GDM1 (cell line): ENCODE results near the gene TRIM71.

ENCODE experiments used
- DNase-seq: peaks from one replicate; lab custom pipeline; 2025; lab: John Stamatoyannopoulos, UW

The TRIM71 gene

DNA sequence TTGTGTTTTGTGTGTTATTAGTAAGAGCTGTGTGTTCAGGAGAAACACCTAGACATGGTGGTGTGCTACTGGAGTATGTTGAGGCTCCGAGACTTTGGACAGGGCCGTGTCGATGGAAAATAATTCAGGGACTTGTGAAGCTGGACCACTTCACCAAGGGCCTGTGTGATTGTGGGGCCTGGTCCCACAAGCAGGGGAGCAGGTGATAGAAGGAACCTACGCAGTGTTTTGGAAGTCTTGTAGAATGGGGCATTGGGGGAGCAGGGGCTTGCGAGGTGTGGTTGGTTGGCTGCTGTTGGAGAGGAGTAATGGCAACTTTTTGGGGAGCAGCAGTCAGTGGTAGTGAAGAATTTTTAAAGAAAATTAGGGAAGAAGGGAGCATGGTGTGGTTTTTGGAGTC, 48.7 kb downstream of the TRIM71 start:
- DNase-seq, result no peak

DNA sequence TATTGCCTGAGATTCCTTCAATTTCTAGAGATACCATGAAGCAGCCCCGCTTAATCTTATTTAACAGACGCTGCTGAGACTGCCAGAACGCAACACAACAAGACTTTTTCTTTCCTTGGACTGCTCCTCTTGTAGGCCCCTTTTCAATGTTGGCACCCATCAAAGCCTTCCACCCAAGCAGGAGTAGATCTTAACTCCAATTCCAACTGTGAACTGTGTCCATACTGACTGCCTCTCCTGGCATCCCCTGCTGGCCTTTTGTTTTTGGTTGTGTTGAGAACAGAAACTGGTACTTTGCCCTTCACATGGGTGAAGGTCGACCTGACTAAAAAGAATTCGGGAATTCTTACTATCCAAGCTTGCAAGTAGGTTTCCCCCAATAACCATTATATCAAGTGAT, 50.2 kb downstream of the TRIM71 start:
- DNase-seq, result no peak

DNA sequence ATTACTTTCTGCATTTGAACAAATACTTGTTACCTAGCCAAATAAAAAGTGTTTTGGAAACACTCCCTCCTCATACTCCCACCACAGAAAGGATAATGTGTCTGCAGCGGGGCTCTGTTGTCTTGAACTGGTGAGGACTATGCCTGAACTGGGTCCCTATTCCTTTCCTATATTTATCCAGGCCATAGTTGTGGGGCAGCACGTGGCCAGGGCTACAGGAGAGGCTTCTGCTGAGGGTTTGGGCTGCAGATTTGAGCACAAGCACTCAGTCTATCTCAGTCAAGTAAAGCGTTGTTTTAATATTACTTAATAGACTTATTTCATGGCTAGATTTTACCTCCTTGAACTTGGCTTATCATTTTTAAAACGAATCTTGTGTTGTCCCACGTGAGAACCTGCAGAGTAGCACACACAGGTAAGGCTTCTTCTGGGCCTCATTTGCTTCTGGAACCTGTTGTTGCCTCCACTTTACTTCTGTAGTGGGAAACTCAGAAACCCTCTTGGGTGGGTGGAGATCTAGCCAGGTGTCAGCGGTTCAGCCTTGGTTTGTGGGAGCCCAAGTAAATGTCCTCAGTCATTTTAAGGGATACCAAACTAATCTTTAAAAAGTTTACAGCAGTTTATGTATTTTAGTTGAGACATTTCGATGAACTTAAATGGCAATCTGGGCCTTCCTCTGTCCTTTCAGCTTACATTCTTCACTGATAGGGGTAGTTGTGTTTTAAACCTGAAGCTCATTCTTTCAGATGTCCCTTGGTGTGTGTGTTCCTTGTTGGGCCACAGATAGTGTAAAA, 51.1 kb downstream of the TRIM71 start:
- DNase-seq, result no peak

DNA sequence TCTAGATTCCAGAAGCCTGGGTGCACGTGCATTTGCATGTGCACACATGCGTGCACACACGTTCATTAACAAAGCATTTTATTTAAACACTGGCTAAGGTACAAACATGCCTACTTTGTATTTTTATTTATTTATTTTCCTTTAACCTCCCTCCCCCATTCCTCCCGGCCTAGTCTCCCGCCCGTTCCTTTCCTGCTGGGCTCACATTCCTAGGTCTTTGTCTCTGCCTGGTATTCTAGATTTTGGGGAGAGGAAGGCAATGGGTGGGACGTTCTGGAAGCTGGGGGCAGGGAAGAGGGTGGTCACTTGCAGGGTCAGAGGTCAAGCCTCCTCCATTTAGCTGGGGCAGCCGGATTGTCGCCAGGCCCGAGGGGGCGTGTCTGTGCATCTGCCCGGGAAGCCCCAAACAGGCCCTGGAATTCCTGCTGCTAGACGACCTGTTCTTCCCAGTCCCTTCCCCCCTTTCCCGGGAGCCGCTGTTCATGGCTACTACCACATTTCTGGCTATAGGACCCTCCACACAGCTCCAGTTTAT, 51.8 kb downstream of the TRIM71 start:
- no peak for DNase-seq

DNA sequence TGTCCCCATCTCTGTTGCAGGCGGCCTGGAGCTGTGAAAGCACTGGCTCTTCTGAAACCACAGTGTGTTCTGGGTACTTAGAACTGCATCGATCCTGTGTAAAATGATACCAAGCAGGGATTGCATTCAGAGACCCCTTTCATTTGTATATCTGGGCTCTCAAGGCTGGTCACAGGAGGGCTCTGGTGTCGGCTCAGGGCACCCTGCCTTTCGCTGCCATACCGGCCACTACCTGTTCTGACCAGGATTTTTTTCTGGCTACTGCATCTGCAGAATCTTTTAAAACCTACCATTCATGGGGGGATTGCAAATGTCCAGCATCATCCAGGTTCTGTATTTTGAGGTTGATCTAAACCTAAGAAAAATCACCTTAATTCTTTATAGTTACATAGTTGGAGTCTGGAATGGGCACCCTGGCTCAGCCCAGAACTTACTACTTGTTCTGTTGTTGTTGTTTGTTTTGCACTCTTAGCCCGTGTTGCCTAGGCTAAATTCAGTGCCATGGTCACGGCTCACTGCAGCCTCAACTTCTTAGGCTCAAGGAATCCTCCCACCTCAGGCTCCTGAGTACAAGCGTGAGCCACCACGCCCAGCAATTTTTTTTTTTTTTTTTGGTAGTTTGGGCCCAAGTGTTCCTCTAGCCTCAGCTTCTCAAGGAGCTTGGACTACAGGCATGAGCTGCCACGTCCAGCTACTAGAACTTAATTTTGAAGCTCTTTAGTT, 52.7 kb downstream of the TRIM71 start:
- DNase-seq, result no peak

DNA sequence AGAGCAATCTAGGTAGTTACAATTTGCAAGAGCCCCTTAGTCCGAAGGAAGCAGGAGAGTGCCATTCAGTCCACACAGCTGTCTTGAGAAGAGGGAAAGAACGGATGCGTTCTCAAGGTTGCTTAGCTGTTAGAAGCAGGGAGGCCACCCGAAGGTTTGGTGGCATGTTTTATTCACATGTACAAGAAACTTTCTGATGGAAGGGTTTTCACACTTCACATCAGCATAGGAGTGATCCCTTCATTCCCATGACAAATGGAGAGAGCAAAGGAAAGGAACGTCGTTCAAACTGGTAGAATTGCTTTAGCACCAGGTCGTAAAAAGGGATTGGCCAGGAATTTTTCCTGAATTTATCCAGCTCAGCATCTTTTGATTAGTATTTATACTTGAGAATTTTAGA, 53.5 kb downstream of the TRIM71 start:
- DNase-seq, result no peak

DNA sequence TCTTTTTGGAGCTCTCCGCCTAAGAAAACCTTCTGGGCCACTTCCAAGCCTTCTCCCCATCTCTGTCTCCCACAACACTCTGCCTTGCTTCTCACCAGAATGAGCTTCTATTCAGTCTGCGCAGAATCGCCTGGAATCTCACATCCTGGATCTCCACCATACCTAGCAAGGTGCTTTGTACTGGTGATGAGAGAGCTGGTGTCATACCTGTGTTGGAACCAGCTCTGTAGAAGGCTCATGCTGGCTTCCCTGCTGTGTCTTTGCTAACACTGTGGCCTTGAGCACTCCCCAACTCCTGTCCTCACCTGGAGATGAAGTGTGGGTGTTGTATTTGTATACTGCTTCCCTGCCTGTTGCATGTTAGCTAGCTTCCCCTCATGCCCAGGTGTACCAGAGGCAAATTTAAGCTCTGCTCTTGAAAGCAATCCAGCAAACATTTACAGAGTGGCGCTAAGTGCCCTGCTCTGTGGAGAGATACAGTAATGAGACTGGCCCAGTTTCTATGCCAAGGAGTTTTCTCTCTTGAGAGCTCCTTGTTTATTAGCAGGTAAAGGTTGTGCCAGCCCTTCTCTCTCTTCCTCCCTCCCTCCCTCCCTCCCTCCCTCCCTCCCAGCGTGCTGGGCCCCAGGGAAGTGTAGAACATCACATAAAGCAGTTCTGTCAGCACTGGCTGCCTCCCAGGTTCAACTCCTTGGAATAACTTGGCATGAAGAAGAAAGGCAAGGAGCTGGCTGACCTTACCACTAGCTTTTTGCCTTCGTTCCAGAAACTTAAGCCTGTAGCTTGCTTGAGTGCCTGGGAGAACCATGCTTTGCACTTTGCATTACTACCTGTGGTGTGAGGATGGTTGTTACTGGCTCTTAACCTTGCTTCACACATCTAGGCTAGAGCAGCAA, 54.9 kb downstream of the TRIM71 start:
- no peak for DNase-seq

DNA sequence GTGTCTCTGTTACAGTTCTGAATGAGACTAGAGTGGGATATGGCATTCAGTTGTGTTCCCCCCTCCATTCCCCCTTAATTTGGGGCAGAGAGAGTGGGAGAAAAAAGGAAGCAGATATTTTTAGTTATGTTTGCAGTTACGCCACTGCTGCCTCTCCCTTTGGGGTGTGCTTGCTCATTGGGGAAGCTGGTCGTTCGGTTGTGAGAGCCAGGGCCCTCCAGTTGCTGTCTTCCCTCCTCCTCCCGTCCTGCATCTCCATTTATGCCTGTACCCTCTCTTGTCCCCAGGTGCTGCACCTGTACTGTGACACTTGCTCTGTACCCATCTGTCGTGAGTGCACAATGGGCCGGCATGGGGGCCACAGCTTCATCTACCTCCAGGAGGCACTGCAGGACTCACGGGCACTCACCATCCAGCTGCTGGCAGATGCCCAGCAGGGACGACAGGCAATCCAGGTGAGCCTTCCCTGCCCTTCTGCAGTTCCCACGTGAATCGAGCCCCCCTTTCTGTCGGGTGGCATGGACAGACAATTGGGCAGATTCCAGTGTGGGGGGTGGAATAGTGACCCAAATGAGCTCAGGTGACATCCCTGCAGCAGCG, 55.8 kb downstream of the TRIM71 start:
- no peak for DNase-seq

DNA sequence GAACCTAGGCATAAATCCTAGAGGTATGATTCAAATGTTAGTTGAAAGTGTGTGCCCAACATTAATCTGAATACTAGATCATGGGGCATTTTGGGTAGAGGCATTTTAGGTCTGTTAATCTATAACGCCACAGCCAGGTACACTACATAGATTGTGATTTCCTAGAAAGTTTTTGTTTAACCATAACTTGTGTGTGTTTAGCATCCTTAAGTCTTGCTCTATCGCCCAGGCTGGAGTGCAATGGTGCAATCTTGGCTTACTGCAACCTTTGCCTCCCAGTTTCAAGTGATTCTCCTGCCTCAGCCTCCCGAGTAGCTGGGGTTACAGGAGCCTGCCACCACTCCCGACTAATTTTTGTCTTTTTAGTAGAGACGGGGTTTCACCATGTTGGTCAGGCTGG, 59.1 kb downstream of the TRIM71 start:
- no peak for DNase-seq

DNA sequence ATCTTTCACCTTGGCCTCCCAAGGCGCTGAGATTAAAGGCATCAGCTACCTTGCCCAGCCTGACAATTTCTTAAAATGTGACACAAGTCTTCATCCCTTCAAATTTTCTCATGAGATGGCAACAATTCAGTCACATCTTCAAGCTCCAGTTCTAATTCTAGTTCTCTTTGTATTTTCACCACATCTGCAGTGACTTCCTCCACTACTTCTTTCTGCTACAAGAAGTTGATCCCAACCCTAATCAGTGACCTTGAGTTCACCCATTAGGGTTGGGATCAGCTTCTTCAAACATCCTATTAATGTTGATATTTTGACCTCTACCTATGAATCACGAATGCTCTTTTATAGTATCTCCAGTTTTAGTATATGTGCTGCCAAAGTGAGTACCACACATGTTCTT, 59.8 kb downstream of the TRIM71 start:
- no peak for DNase-seq

DNA sequence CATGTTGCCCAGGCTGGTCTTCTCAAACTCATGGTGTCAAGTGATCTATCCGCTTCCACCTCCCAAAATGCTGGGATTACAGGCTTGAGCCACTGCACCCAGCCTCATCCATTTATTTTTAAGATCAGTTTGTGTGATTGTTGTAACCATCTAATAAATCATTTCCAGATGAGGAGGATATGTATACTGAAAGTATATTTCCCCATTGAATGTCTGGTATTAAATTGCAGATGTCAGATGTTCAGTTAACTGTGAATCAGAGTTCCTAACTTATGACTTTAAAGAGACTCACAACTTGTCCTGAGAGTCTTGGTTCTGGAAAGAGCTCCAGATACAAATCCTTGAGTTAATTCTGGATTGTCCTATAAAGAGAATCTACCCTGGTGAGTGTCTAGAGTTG, 62.4 kb downstream of the TRIM71 start:
- no peak for DNase-seq

DNA sequence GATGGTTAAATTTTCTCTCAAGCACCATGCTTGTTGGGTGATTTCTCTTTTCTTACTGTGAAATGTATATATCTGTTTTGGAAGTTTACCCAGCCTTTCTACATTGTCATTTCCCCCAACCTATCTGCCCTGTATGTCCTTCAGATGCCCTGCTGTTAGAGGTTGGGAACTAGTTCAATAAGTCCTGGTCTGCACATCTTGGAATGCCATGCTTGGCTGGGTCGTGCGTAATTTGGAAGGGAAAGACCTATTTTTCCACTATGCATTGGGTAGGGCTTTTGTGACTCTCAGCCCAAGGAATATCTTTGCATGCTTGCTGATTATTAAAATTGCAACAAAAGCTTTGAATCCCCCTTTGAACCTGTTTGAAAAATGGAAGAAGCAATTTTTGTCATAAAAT, 63.8 kb downstream of the TRIM71 start:
- no peak for DNase-seq

DNA sequence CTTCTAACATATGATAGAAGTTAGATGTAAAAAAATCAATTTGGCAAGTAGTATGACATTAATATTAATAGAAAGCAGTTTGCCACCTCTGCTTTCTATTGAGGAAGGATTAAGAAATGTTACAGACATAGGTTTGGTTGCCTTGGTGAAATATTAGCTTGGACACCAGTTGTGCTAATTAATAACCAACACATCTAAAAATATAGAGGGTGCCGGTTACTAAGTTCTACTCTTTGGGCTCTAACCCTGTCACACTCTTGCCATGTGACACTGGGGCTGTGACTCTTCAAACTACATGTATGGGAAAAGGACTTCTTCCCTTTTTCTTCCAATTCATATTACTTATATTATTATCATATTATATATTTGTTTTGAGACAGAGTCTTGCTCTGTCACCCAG, 64.4 kb downstream of the TRIM71 start:
- no peak for DNase-seq

DNA sequence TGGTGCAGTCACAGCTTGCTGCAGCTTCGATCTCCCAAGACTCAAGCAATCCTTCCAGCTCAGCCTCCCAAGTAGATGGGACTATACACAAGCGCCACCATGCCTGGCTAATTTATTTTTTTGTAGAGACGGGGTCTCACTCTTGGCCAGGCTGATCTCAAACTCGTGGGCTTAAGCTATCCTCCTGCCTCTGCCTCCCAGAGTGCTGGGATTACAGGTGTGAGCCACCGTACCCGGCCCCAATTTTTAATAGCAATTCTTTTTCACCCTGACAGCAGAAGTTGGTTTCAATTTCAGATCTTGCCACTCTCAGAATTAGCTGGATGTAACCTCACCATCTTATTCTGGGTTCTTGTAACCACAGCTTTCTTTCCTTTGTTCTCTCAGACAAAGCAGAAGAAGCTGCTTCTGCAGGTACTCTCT, 64.8 kb downstream of the TRIM71 start:
- no peak for DNase-seq

DNA sequence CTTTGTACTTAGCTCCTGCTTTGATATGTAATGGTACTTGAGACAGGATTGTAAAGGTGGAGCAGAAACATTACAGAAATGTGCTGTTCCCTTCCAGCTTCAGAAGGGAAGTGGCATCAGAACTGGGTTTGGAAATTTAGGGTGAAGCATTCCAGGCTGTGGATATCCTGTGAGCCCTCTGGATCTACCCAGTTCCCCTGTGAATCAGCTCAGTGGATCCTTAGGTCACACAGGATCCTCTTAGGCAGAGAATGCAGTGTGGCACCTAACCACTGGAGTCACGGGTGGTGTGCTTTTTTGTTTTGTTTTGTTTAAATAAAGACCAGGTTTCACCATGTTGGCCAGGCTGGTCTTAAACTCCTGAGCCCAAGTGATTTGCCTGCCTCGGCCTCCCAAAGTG, 66.0 kb downstream of the TRIM71 start:
- DNase-seq, result no peak

DNA sequence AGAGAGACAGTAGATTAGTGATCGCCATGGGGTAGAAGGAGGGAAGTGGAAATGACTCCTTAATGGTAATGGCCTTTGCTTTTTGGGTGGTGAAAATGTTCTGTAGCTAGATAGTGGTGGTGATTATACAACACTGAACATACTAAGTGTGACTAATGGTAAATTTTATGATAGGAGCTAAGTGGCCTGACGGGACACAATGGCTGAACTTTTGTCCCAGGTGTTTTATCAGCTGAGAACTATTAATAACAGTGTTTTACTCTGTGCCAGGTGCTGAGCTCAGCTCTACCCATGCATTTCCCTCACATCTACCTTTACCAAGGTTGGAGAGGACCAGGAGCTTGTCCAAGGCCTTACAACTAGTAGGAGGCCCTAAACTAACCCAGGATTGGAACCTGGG, 66.8 kb downstream of the TRIM71 start:
- no peak for DNase-seq

DNA sequence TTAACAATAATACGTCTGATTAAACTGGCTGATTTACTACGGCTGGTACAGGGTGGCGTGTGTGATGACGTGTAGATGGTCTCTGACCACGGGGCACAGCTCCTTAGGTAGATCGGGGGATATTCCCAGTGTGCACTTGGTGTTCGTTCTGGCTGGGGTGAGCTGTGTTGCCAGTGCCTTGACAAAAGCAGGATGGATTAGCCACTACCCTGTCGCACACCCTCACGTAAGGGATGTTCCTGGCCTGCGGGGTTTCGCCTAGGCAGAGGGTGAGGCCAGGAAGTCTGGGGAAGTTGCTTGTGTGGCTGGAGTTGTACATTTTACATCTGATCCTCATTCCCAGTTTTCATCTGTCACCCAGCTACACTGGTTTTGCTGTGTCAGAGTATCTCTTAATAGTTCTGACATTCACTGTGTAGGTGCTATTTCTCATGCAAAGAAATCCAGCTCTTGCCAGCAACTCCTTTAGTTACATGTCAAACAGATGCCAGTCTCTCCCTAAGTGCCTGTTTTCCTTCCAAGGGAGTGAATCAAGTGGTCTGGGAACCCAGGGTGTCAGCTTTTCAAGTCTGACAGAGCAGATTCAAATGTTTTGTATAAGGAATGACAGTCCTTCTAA, 67.6 kb downstream of the TRIM71 start:
- no peak for DNase-seq

DNA sequence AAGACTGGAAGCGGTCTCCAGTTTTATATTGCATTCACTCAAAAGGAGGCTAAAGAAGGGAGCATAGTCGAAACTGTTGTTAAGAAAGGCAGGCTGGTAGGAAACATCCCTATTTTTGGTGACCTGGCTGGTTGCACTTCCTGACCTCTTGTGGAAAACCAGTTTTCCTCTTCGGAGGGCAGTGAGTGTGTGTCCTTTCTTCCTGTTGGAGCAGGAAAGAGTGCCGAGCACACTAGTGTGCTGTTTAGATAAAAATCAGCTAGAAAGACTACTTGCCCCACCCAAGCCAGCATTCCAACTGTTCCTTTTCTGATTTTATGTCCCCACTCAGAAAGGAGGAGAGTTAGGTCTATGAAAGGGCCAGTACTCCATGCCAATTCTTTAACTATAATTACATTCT, 68.5 kb downstream of the TRIM71 start:
- no peak for DNase-seq

DNA sequence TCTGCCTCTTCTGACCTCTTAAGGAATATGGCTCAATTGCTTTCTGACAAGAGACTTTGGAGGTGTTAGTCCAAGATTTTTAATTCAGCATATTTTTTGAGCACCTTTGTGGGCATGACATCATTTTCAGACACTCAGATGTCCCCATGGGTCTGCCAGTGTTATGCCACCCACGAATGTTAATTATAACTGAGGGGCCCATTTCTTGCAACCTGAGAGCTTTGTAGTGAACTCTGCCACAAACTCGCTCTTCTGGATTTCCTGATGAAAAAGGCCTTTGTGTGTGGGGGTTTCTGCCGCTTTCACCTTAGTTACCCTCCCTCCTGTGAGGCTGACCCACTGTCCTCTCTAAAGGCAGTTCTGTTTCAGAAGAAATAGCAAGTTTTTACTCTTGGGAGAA, 69.1 kb downstream of the TRIM71 start:
- DNase-seq, result no peak

DNA sequence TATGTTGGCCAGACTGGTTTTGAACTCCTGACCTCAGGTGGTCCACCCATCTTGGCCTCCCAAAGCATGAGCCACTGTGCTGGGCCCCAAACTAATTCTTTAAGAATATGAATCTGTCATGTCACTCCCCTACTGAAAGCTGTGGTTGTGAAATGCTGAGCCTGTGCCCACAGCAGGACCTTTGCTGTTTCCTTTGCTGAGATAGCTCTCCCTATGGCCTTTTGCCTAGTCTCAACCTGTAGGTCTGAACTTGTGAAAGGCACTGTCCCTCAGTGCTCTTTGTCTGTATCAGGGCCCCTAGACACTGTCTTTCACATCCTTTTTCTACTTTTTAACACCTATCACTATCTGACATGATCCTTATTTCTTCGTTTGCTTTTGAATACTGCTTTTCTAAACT, 70.9 kb downstream of the TRIM71 start:
- DNase-seq, result no peak

DNA sequence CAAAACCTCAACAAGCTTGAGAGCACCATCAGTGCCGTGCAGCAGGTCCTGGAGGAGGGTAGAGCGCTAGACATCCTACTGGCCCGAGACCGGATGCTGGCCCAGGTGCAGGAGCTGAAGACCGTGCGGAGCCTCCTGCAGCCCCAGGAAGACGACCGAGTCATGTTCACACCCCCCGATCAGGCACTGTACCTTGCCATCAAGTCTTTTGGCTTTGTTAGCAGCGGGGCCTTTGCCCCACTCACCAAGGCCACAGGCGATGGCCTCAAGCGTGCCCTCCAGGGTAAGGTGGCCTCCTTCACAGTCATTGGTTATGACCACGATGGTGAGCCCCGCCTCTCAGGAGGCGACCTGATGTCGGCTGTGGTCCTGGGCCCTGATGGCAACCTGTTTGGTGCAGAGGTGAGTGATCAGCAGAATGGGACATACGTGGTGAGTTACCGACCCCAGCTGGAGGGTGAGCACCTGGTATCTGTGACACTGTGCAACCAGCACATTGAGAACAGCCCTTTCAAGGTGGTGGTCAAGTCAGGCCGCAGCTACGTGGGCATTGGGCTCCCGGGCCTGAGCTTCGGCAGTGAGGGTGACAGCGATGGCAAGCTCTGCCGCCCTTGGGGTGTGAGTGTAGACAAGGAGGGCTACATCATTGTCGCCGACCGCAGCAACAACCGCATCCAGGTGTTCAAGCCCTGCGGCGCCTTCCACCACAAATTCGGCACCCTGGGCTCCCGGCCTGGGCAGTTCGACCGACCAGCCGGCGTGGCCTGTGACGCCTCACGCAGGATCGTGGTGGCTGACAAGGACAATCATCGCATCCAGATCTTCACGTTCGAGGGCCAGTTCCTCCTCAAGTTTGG, 72.9 kb downstream of the TRIM71 start:
- DNase-seq, result no peak
